ENCODE data around the gene MGST1.
A peak's percentile ranks its signal among the peaks of the same experiment; 100 is the strongest.
"Not testable (repeated sequence)": the region's sequence is repeated elsewhere in the genome, so short reads cannot be mapped to it uniquely, and the experiment has no call there.

Gene MGST1

DNA sequence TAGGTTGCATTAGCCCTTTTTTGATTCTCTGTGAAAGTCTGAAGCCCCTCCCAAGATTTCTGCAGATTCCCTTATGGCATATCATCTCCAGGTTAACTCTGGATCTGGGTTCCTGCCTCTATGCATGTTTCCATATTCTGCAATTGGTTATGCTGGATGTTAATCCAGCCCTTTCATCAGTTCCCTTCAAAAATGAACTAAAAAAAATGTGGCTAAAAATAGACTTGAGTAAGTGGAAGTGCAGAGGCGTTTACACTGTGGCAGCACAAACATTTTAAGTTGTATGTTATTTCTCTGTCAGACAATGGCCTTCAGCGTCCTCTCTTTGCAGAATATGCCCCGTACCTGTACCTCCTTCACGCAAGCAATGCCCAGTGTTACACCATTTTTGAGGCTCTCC is 11.4 kb downstream of the MGST1 start:
- no peak for DNase-seq

DNA sequence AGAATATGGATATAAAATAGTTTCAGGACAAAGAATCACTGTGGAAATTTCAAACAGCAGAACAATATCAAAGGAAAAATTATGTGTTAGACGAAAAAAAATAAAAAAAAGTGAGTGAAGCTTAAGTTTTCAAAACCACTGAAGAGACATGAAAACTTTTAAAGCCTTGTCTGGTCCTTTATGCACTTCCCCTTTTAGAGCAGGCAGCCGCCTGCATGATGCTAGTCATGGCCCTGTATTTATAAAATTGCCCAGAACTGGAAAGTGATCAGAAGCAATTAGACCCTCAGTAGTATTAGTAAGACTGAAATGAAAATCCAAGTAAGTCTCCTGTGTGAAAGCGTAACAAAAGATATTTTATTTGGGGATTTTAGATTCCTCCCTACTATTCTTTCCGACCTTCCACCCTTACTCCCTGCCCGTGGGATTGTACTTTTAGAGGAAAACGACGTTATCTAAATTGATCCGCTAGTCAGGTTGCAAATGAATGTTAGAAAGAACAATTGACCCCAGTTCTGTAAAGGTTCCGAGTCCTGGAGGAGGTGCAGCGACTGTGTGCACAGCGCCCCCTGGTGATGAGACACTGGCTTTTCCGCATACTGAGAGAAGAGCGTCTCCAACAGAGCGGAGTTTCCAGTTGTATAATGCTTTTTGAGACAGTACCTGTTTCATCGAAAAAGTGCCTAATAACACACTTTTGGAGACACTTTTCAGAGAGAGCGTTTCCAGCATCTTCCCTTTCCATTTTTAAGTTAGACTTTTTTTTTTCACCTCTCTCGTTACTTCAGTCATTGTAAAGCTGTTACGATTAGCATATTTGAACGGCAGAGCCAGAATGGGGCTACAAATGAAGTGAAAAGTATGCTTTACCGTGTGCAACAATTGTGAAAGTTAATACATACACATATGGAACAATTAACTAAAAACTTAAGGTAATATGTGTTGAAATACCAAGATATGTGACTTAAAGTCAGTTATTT is 12.4 kb downstream of the MGST1 start:
- DNase-seq = peak; percentile 26 to 37

DNA sequence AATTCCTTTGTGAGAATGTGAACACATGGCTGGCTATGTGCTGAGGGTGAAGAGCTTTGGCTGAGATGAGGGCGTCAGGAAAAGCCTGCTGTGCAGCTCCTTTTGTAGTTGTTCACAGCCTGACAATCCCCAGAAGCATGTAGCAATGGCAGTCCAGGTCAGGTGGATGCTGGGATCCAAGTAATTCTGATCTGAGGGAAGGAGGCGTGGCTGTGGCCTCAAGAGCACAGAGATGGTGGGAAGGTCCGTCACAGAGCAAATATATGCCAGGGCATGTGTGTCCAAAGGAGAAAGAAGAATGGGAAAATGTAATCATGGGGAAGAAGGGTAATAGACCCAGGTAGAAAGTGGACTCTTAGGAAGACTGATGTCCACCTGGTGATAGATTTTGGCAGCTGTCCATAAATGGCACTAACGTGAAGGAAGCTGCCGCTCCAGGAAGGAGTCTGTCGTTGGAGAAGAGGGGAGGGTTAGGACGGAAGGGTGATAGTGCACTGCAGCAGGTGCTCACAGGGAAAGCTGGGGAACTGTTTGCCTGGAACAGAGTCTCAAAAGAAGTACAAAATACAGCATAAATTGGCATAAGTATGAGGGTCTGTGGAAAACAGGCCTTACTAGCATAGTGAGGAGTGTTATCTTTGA is 13.8 kb downstream of the MGST1 start:
- no peak for DNase-seq

DNA sequence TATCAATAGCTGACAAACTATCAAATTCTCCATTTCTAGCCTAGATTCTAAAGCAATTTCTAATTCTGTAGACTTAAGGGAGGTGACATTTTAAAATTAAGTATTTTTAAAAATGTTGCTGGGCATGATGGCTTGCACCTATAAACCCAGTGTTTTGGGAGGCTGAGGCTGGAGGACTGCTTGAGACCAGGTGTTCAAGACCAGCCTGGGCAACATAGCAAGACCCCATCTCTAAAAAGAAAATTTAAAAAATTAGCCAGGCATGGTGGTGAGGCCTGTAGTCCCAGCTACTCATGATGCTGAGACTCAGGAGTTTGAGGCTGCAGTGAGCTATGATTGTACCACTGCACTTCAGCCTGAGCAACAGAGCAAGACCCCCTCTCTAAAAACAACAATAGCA is 15.1 kb downstream of the MGST1 start:
- DNase-seq = no peak

DNA sequence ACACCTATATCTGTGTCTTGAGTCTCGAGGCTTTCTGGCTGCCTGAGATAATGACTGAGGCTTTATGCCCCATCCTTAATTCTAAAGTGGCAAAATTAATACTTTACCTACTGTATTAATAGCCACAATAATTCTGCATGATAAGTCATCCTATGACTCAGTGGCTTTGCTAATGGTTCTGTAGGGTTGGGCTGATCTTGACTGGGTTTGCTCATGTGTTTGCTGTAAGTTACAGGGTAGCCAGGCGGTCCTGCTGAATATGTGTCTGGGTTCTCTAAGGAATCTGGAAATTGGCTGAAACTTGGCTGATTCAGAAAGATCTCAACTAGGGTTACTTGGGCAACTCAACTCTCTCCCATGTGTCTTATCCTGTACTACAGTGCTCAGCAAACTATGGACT is 21.7 kb downstream of the MGST1 start:
- no peak for DNase-seq

DNA sequence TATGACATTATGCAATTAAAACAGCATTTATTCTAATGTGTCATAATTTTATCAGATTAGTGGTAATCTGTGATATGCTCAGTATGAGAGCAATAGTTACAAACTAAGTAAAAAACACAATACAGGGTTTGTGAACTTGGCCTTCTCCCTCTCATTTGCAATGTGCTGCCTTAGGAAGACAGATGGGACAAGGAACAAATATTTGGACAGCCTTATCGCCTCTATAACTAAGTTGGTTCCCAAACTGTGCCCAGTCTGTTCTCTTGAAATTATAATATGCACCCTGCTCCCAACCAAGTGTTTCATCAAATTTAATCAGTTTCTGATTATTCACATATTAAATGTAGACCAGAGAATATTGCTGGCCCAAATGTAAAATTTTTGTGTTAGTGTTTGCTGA is 22.7 kb downstream of the MGST1 start:
- DNase-seq = no peak

DNA sequence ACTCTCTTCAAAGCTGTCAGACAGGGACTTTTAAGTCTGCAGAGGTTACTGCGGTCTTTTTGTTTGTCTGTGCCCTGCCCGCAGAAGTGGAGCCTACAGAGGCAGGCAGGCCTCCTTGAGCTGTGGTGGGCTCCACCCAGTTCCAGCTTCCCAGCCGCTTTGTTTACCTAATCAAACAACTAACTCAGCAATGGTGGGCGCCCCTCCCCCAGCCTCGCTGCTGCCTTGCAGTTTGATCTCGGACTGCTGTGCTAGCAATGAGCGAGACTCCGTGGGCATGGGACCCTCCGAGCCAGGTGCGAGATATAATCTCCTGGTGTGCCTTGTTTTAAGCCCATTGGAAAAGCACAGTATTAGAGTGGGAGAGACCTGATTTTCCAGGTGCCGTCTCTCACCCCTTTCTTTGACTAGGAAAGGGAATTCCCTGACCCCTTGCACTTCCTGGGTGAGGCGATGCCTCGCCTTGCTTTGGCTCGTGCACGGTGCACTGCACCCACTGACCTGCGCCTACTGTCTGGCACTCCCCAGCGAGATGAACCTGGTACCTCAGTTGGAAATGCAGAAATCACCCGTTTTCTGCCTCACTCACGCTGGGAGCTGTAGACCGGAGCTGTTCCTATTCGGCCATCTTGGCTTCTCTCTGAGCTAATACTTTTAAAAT is 35.3 kb downstream of the MGST1 start:
- DNase-seq = not testable (repeated sequence)

DNA sequence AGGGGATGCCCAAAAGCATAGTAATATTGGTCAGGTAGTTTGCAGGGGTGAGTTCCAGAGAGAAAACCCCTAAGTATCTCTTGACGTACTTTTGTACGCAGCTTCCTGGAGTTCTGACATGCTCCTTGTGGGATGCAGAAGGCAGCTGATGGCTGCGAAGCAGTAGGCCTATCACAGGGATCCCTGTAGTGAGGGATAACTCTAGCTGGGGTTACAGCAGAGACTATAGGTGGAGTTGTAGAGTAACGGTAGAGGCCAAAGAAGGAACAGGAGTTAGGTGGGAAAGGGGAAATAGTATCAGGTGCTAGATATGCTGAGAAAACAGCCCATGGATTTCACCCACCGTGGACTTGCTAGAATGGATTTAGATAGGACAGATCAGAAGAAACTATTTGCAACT is 37.3 kb downstream of the MGST1 start:
- no peak for DNase-seq

DNA sequence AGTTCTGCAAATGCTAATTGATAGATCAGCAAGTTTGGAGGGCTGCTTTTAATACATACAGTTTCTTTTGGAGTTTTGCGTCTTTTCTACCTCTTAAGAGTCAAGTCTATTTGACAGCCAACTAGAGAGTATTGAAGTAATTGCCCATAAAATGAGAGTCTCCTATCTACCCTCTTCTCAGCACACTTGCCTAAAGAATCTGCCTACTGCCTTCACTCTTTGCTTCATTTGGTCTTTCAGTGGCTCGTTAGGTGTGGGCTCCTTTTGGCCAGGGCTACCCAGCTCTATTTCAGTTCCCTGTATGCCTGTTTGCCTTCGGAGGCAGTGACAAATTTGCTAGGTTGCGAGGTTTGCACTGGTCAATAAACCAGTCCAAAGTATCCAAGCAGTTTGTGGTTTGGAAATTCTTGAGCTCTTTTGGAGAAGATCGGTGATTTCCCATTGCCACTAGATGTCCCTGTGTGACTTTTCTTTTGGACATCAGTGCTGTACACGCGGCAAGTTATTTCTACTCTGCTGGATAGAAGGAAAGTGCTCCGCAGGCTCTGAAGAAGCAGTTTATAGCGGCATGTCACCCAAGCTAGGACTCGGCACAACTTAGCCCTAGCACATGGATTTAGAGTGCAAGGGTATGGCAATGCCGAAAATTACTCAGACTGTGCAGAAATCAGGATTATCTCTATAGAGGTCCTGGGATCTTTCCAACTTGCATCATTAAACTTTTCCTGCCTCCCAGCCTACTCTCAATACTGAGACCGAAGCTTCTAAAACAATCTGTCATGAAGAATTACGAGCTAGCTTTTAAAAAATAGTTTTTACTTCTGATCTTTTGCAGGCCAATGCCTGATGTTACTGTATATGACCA is 38.6 kb downstream of the MGST1 start:
- no peak for DNase-seq

DNA sequence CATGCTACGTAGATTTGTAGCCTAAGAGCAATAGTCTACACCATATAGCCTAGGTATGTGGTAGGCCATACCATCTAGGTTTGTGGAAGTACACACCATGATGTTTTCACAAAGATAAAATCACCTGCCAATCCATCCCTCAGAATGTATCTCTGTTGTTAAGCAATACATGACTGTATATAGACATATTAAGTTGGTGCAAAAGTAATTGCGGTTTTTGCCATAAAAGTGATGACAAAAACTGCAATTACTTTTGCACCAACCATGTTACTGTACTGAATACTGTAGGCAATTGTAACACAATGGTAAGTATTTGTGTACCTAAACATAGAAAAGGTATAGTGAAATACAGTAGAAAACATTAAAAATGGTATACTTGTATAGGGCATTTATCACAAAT is 40.5 kb downstream of the MGST1 start:
- DNase-seq = no peak

DNA sequence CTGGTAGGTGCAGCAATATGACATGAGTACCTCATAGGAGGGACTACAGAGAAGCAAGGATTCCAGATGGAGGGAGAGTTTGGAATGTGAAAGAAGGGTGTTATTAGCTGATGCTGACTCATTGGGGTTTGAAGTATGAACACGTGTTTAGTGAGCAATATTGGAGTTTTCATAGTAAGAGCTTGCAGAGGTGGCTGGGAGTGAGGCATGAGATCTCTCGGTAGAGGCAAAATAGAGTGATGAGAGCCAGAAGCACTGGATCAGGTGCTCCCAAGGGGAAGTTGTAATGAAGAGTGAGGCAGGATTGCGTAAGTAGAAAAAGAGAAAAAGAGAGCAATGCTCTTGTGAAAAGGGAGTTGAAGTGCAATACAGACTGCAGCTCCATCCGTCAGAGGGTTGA is 42.1 kb downstream of the MGST1 start:
- no peak for DNase-seq

DNA sequence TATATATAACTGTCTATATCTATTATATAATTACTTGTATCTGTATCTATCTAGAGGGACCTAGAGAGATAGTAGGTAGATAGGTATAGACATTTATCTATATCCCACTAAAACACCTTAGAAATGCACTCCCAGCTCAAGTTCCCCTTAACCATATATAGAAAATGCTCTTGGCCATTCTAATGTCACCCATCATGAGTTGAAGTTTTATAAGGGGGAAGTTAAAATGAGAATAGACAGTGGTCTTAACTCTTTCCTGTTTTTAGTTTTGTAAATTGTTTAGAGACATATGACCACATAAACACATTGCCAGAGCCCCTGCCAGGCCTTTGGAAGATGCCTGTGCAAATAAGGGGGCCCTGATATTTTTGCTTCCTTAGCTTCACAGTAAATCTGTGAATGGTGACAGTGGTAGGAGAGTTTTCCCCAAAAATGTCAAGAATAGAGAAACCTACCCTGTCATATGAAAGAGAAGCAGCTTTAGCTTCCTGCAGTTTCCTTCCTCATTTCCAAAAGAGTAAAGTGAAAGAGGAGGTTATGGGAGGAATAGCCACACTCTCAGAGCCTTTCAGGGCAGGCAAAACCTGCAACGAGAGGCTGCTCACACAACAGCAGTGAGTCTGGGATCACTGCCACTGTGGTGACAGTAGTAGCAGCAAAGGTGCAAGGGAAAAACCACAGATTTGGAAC is 45.5 kb downstream of the MGST1 start:
- DNase-seq = no peak

DNA sequence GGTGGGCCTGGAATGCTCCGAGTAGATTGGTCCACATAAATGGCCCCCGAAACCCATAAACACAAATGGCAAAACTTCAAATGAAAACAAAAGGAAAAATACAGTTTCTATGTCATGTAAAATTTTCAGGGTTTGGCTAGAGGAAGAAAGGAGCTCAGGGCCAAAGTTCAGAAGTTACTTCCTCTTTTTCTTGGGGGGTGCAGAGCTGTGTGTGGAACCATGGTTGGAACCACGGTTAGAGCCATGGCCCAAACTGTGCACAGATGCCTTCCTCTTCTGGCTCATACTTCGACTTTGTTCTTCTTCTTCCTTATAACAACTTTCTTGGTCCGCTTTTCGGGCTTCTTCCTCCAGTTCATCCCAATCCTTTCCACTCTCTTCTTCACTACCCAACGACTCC is 51.7 kb downstream of the MGST1 start:
- no peak for DNase-seq

DNA sequence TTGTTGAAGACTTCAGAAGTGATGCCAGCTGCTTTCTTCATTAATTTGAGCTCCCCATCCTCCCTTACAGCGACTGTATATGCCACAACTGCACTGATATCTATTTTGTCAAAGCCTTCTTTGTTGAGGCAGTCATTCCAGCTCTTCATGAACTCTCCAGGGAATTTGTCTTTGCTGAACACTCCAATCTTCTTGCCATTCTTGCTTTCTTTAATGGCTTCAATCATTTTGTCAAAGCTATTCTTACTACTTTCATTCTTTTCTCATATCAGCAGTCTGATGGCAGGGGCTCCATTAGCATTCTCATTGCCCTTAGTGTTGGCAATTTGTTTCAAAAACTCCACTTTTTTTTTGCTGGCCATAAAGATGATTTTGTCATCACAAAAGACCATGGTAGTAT is 54.4 kb downstream of the MGST1 start:
- DNase-seq = not testable (repeated sequence)

DNA sequence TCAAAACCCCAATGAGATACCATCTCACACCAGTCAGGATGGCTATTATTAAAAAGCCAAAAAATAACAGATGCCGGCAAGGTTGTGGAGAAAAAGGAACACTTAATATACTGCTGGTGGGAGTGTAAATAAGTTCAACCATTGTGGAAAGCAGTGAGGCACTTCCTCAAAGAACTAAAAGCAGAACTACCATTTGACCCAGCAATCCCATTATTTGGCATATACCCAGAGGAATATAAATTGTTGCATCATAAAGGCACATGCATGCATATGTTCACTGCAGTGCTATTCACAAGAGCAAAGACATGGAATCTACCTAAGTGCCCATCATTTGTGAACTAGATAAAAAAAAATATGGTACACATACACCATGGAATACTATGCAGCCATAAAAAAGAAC is 59.9 kb downstream of the MGST1 start:
- DNase-seq = no peak
